ENCODE results near the gene NR6A1. TPM values are rescaled to one million over a fixed set of nuclear protein-coding genes. Genes with fewer than 3 reads are reported as not detected.

Gene NR6A1
- total and polyA plus RNA-seq, 9 donors = 0.29 to 1.7 (median 1.00) TPM

DNA sequence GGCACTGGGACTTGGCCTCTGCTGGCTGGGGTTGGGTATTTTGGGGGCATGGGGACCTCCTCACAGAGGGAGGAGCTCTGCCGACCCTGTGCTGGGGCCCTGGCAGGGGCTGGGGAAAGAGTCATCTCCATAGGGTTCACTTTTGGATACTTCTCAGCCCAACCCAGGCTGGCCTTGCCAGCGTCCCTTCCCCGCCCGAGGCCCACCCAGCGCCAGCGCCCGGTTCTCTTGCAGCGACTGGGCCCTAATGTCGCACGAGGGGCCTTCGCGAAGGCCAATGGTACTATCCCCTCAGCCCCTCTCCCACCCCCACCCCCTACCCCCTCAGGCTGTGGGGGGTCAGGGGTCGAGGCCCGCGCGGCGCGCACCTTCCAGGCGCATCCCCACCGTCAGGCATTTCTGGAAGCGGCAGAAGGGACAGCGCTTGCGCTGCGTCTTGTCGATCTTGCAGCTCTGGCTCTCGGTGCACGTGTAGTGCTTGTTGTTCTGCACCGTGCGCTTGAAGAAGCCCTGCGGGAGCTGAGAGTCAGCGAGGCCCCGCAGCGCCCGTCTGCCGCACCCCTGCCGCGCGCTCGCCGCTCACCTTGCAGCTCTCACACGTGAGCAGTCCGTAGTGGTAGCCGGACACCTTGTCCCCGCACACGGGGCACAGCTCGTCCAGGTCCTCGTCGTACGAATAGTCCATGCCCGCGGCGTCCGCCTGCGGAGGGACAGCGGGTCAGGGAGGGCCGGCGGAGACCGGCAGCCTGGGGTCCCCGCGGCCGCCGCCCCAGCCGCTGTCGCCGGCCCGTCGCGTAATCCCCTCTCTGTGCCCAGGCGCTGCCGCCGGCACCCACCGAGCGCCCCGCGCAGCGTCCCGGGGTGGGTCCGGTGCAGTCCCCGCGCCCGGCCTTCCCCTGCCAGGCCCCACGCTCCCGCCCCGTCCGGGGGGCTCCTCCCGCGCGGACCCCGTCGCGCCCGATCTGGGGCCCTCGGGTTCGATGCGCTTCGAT lies 268.1 kb downstream of the NR6A1 start:
- Histone ChIP-seq H3K4me1 (ENCODE audit: insufficient read depth) (peaks cover 17% of the 10 kb centered on the region), H3K4me3 (no peak overlapping the region), H3K27ac (no peak overlapping the region), H3K9me3 (no peaks in the 10 kb centered on the region), H3K36me3 (no peaks in the 10 kb centered on the region), H3K27me3 (no peaks in the 10 kb centered on the region)
- intact Hi-C loops (cut with DNase I) = no loop called here
- 81 to 90% (median 86%) methylated on average over 89 to 96 of the region's 96 CpGs for WGBS, 3 donors
- TF ChIP-seq, protein P1, sequence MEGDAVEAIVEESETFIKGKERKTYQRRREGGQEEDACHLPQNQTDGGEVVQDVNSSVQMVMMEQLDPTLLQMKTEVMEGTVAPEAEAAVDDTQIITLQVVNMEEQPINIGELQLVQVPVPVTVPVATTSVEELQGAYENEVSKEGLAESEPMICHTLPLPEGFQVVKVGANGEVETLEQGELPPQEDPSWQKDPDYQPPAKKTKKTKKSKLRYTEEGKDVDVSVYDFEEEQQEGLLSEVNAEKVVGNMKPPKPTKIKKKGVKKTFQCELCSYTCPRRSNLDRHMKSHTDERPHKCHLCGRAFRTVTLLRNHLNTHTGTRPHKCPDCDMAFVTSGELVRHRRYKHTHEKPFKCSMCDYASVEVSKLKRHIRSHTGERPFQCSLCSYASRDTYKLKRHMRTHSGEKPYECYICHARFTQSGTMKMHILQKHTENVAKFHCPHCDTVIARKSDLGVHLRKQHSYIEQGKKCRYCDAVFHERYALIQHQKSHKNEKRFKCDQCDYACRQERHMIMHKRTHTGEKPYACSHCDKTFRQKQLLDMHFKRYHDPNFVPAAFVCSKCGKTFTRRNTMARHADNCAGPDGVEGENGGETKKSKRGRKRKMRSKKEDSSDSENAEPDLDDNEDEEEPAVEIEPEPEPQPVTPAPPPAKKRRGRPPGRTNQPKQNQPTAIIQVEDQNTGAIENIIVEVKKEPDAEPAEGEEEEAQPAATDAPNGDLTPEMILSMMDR (IDR thresholded peaks at IDR 0.05) = no peak
- TF ChIP-seq POLR2A (IDR thresholded peaks at IDR 0.05) (no peak), EP300 (IDR thresholded peaks at IDR 0.05) (no peak)
- DNase-seq = peak in 3 of 5 donors; percentile 23 to 43 (median 29)

DNA sequence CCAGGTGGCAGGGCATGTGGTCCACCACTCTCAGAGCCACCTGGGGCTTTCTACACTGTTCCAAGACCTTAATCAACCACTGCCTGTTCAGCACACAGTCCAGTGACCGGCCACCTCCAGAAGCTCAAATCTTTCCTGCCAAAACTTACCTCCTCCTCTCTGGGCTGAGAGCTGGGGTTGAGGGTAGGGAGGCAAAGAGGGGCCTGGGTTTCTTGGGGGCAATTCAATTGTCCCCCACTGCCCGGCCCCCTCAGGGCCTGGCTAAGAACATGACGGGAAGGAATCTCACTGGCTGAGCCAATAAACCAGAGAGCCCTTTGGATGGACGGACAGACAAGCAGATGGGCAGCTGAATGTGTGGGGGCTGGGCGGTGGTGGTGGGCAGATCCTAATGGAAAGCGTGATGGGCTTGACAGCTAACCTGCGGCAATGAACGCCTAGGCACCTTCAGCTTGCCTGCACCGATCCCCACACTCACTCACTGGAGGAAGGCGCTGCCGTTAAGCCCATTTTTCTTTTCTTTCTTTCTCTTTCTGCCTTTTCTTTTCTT lies 269.3 kb downstream of the NR6A1 start:
- WGBS, 3 donors = 89 to 96% (median 95%) methylated on average over 11 of the region's 11 CpGs
- intact Hi-C loops (cut with DNase I) = no loop called here
- H3K4me3 ChIP-seq = no peak overlapping the region
- H3K4me1 ChIP-seq (ENCODE audit: insufficient read depth) = peaks cover 12% of the 10 kb centered on the region
- no peaks in the 10 kb centered on the region for H3K36me3 ChIP-seq
- TF ChIP-seq EP300 (IDR thresholded peaks at IDR 0.05) (no peak), POLR2A (IDR thresholded peaks at IDR 0.05) (no peak)
- TF ChIP-seq, protein P1 (IDR thresholded peaks at IDR 0.05) = no peak
- no peak overlapping the region for H3K27ac ChIP-seq
- no peaks in the 10 kb centered on the region for H3K27me3 ChIP-seq
- H3K9me3 ChIP-seq = no peaks in the 10 kb centered on the region
- peak in 1 of 5 donors; percentile 12 for DNase-seq

DNA sequence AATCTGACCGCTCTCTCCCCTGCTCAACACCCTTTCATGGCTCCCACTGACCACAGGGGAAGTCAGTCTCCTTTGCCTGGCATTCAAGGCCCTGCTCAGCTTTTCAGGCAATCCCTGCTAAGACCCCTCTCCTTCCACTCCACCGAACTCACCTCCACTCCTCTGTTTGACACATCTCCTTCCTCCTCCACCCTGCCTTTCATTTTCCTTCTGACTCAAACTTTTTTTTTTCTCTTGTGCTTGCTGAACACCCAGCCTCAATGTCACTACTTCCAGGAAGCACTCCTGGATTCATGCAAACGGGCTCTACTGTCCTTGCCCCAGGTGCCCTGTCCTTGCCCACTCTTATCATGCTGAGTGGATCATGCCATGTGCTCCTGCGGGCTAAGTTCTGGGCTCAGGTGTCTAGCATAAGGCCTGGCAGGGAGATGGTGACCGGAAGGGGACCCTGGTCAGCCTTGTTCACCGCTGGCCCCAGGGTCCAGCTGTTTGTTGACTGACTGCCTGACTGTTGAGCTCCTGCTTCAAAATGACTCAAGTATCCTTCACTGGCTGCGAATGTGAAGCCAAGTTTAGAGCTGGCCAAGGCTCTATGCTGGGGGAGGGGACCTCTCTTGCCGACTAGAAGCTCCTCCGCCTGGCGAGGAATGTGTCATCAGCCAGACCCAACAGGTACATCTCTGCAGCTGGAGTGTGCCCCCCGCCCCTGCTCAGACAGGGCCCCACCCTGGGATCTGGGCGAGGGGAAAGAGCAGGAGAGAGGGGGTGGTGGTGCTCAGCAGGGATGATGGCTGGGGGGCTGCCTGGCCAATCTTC lies 270.1 kb downstream of the NR6A1 start:
- intact Hi-C loops (cut with DNase I) = no loop called here
- Histone ChIP-seq H3K27ac (no peak overlapping the region), H3K27me3 (no peaks in the 10 kb centered on the region)

DNA sequence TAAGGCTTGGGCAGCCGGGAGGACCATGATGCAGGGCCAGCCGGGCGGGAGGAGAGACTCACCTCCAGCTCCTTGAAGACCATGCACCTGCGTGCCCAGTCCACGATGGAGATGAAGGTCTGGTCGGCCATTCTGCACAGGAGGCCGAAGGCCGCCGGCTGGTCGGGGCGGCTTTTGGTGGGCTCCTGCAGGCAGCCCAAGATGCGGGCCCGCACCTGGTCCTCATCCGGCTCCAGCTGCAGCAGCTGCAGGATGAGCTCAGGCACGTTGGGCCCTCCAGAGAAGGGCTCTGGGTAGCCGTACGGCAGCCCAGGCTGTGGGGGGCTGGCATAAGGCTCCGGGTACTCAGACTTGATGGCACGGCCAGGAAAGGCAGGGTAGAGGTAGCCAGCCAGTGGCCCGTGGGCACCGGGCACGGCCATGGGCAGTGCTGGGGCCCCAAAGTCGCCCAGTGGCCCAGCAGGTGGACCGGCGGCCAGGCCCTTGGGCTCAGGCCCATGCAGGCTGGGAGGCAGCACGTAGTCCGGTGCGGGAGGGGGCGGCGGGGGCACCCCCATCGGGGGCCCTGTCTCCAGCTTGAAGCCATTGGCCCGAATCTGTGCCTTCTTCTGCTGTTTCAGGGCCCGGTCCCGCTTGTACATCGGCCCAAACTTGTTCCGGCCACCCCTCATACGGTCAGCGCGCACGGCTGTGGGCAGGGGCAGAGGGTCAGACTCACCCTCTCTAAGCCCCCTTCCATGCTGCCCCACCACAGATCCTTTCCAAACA lies 270.9 kb downstream of the NR6A1 start:
- peak in 2 of 5 donors; percentile 16 to 32 for DNase-seq
- TF ChIP-seq POLR2A (IDR thresholded peaks at IDR 0.05) = no peak
- no peaks in the 10 kb centered on the region for H3K9me3 ChIP-seq
- H3K36me3 ChIP-seq = no peaks in the 10 kb centered on the region
- no peak overlapping the region for H3K4me3 ChIP-seq
- intact Hi-C loops (cut with DNase I) = no loop called here
- H3K27me3 ChIP-seq = no peaks in the 10 kb centered on the region
- 89 to 93% (median 91%) methylated on average over 35 to 40 of the region's 40 CpGs for WGBS, 3 donors
- H3K27ac ChIP-seq = no peak overlapping the region
- H3K4me1 ChIP-seq (ENCODE audit: insufficient read depth) = peaks cover 10% of the 10 kb centered on the region

More for the DNA sequence above, 270.1 kb downstream of the NR6A1 start:
- H3K36me3 ChIP-seq = no peaks in the 10 kb centered on the region
- peaks cover 10% of the 10 kb centered on the region for H3K4me1 ChIP-seq (ENCODE audit: insufficient read depth)
- WGBS, 3 donors = 77 to 80% (median 78%) methylated on average over 12 of the region's 12 CpGs
- DNase-seq = peak in 2 of 5 donors; percentile 10 to 29
- TF ChIP-seq EP300 (IDR thresholded peaks at IDR 0.05) = no peak
- TF ChIP-seq POLR2A (IDR thresholded peaks at IDR 0.05) = no peak
- H3K4me3 ChIP-seq = no peak overlapping the region
- no peaks in the 10 kb centered on the region for H3K9me3 ChIP-seq

Measured in ovary (tissue), 9 donors.